ENCODE results near the gene KRT27. TPM values are rescaled to one million over a fixed set of nuclear protein-coding genes. Genes with fewer than 3 reads are reported as not detected.

Gene KRT27
- polyA plus RNA-seq, 1 experiment, result not detected

GRCh38 chr17:40778461-40778860 is 3.9 kb downstream of the KRT27 start:
- Histone ChIP-seq H3K9me3 (ENCODE audit: control insufficient read depth, insufficient read depth, low read length) (peaks cover 5% of the 10 kb centered on the region; the same call in 1 of the 2 replicates), H3K27me3 (ENCODE audit: control insufficient read depth, insufficient read depth, low read length) (peaks cover 34% of the 10 kb centered on the region), H3K27ac (ENCODE audit: low read depth, low read length) (no peak overlapping the region), H3K4me3 (ENCODE audit: low read depth, low read length) (no peak overlapping the region)
- no peak for TF ChIP-seq CTCF (IDR thresholded peaks at IDR 0.05; ENCODE audit: low read depth, low read length)
- DNase-seq (ENCODE audit: low read depth, low spot score), result no peak
- ChIA-PET POLR2A (no interaction called here), CTCF (no interaction called here)

DNA sequence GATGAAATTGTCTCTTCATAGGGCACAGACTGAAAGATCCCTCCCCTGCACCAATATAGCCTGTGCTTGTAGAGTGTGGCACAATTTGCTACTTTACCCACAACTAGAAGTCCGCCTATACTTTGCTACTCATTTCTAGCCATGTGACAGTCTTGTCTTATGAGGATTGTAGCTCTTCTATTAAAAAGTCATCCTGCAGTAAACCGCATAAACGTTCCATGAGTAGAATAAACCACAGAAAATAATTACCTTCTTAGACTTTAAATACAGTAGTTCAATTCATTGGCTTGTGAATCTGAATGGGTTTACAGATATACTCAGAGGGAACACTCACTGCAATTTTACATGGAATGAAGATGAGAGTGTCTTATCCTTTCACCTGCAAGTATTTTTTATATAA is 4.4 kb downstream of the KRT27 start:
- POLR2A ChIA-PET, result no interaction called here
- TF ChIP-seq CTCF (IDR thresholded peaks at IDR 0.05; ENCODE audit: low read depth, low read length), result no peak
- H3K9me3 ChIP-seq (ENCODE audit: control insufficient read depth, insufficient read depth, low read length), result peaks cover 5% of the 10 kb centered on the region; the same call in 1 of the 2 replicates
- CTCF ChIA-PET, result no interaction called here
- no peak overlapping the region for H3K27ac ChIP-seq (ENCODE audit: low read depth, low read length)
- DNase-seq (ENCODE audit: low read depth, low spot score), result no peak
- H3K4me3 ChIP-seq (ENCODE audit: low read depth, low read length), result no peak overlapping the region
- H3K27me3 ChIP-seq (ENCODE audit: control insufficient read depth, insufficient read depth, low read length), result peaks cover 34% of the 10 kb centered on the region

DNA sequence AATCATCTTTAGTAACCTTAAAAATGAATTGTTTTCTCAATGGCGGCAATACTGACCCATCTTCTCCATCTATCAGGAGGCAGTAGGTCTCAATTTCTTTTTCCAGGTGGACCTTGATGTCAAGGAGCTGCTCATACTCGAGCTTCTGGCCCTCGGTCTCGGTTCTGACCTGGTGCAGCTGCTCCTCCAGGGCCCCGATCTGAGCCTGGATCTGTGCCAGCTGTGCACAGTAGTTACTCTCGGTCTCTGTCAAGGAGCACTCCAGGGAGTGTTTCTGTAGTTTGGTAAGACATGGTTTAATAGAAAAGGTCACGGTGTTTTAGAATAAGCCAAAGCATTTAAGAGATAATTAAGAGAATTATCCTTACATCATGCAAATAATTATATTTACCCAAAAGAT is 4.9 kb downstream of the KRT27 start:
- no peak overlapping the region for H3K27ac ChIP-seq (ENCODE audit: low read depth, low read length)
- DNase-seq (ENCODE audit: low read depth, low spot score), result no peak
- peaks cover 34% of the 10 kb centered on the region for H3K27me3 ChIP-seq (ENCODE audit: control insufficient read depth, insufficient read depth, low read length)
- H3K9me3 ChIP-seq (ENCODE audit: control insufficient read depth, insufficient read depth, low read length), result peaks cover 5% of the 10 kb centered on the region; the same call in 1 of the 2 replicates
- CTCF ChIA-PET, result no interaction called here
- no peak for TF ChIP-seq CTCF (IDR thresholded peaks at IDR 0.05; ENCODE audit: low read depth, low read length)
- POLR2A ChIA-PET, result no interaction called here
- H3K4me3 ChIP-seq (ENCODE audit: low read depth, low read length), result no peak overlapping the region

DNA sequence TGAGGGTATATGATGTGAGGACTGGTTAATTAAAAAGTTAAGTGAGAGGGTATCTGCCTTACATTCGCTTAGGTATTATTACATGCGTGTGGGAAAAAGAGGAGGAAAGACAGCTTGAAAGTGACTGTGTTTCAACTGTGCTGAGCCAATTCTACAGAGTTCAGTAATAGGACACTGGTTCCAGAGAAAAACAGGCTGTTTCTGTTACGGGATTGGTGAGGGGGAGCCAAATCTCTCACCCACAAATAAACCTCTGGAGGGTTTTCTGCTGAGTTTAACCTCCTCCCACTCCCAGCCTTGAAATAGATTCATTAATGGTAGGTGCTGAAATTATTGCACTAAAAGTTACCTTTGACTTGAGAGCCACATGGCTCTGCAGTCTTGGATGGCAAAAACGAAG is 6.4 kb downstream of the KRT27 start:
- H3K4me3 ChIP-seq (ENCODE audit: low read depth, low read length), result no peak overlapping the region
- CTCF ChIA-PET, result interaction anchor here (1.6 kb wide), 1 partner anchor 873 kb away, joined by 4 read pairs; no protein-coding TSS in a partner anchor
- TF ChIP-seq CTCF (IDR thresholded peaks at IDR 0.05; ENCODE audit: low read depth, low read length), result no peak
- POLR2A ChIA-PET, result no interaction called here
- DNase-seq (ENCODE audit: low read depth, low spot score), result no peak
- H3K9me3 ChIP-seq (ENCODE audit: control insufficient read depth, insufficient read depth, low read length), result peaks cover 5% of the 10 kb centered on the region; the same call in 1 of the 2 replicates
- H3K27me3 ChIP-seq (ENCODE audit: control insufficient read depth, insufficient read depth, low read length), result peaks cover 34% of the 10 kb centered on the region
- H3K27ac ChIP-seq (ENCODE audit: low read depth, low read length), result no peak overlapping the region

DNA sequence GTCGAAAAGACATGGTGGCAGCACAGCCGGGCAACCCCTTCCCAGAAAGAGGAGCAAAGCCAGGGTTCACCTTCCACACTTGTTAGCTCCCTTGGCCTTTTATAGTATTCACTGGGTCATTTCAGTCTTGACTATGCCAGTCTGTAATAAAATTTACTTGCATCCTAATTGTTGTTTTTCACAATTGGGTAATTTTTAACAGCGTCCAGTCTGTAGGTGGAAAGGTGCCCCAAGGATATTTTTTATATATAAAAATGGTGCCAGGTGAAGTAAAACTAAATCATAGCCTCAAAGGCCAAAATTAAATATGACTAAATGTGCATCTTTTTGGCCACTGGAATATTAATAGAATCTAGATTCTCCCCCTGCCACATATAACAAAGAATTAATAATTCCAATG is 10.2 kb downstream of the KRT27 start, which contains the start of gene KRT26:
KRT26 (minus strand) TSS at position 101 of the 400 bp plus-strand sequence; CDS start at position 13, 88 bp downstream.
- H3K27me3 ChIP-seq (ENCODE audit: control insufficient read depth, insufficient read depth, low read length), result peaks cover 10% of the 10 kb centered on the region
- no peaks in the 10 kb centered on the region for H3K9me3 ChIP-seq (ENCODE audit: control insufficient read depth, insufficient read depth, low read length)
- no peak for TF ChIP-seq CTCF (IDR thresholded peaks at IDR 0.05; ENCODE audit: low read depth, low read length)
- no peak for DNase-seq (ENCODE audit: low read depth, low spot score)
- CTCF ChIA-PET, result no interaction called here
- H3K27ac ChIP-seq (ENCODE audit: low read depth, low read length), result no peak within 1 kb of the TSS
- POLR2A ChIA-PET, result no interaction called here
- no peak within 1 kb of the TSS for H3K4me3 ChIP-seq (ENCODE audit: low read depth, low read length)

All from AG04450 (cell line).